ENCODE data around the gene RARA. TPM values are rescaled to one million over a fixed set of nuclear protein-coding genes. Genes with fewer than 3 reads are reported as not detected.
"Not testable (repeated sequence)": the region's sequence is repeated elsewhere in the genome, so short reads cannot be mapped to it uniquely, and the experiment has no call there.

The RARA gene
- total RNA-seq, 4 donors from 2014 or later: 26.2 to 53.5 (median 52.2) TPM

GRCh38 chr17:40295488-40296436, 13.2 kb upstream of the RARA start:
- no peak for DNase-seq (ENCODE audit: extremely low spot score)
- H3K36me3 ChIP-seq: no peaks in the 10 kb centered on the region
- H3K27ac ChIP-seq (replicated peaks in 1 of 4): no peak overlapping the region
- 81% methylated on average over 5 of the region's 5 CpGs for WGBS
- intact Hi-C loops (cut with DNase I): no loop called here
- peaks cover 28 to 37% (median 33%) of the 10 kb centered on the region in 4 donors for H3K4me1 ChIP-seq
- TF ChIP-seq EP300 (IDR thresholded peaks at IDR 0.05): no peak
- TF ChIP-seq POLR2AphosphoS5 (IDR thresholded peaks at IDR 0.05): no peak
- no peak for TF ChIP-seq CTCF (IDR thresholded peaks at IDR 0.05)
- TF ChIP-seq POLR2A (IDR thresholded peaks at IDR 0.05; ENCODE audit: low read depth): no peak
- no peak overlapping the region for H3K4me3 ChIP-seq
- H3K9me3 ChIP-seq: no peaks in the 10 kb centered on the region
- H3K27me3 ChIP-seq: no peaks in the 10 kb centered on the region

- no peak for TF ChIP-seq POLR2AphosphoS5 (IDR thresholded peaks at IDR 0.05)
- Histone ChIP-seq H3K4me3 (no peak overlapping the region), H3K27ac (replicated peaks in 1 of 4) (no peak overlapping the region), H3K27me3 (no peaks in the 10 kb centered on the region), H3K9me3 (no peaks in the 10 kb centered on the region), H3K4me1 (peaks cover 23 to 34% (median 29%) of the 10 kb centered on the region in 4 donors), H3K36me3 (no peaks in the 10 kb centered on the region)
- 83% methylated on average over 2 of the region's 2 CpGs for WGBS
- intact Hi-C loops (cut with DNase I): no loop called here
- DNase-seq (ENCODE audit: extremely low spot score): no peak
These were observed 11.5 kb upstream of the RARA start for GRCh38 chr17:40297511-40297910.

- no peak overlapping the region for H3K4me3 ChIP-seq
- no peaks in the 10 kb centered on the region for H3K9me3 ChIP-seq
- TF ChIP-seq EP300 (IDR thresholded peaks at IDR 0.05) (no peak), POLR2A (IDR thresholded peaks at IDR 0.05; ENCODE audit: low read depth) (no peak), POLR2AphosphoS5 (IDR thresholded peaks at IDR 0.05) (no peak), CTCF (IDR thresholded peaks at IDR 0.05) (no peak)
- intact Hi-C loops (cut with DNase I): no loop called here
- H3K36me3 ChIP-seq: no peaks in the 10 kb centered on the region
- no peaks in the 10 kb centered on the region for H3K27me3 ChIP-seq
- peak overlapping the region; percentile 3 to 58 (median 21) for H3K27ac ChIP-seq (replicated peaks in 1 of 4)
- 40% methylated on average over 3 of the region's 3 CpGs for WGBS
- DNase-seq (ENCODE audit: extremely low spot score): no peak
- peaks cover 32 to 36% (median 34%) of the 10 kb centered on the region in 4 donors for H3K4me1 ChIP-seq
These were observed 10.3 kb upstream of the RARA start for GRCh38 chr17:40298726-40299125.

GRCh38 chr17:40299159-40299757, 9.7 kb upstream of the RARA start:
- intact Hi-C loops (cut with DNase I); H3K27me3 ChIP-seq; DNase-seq (ENCODE audit: extremely low spot score); H3K9me3 ChIP-seq; H3K36me3 ChIP-seq; H3K4me3 ChIP-seq: not testable (repeated sequence)
- Histone ChIP-seq H3K27ac (replicated peaks in 1 of 4) (peak overlapping the region in 3 of 4 donors; percentile 24 to 58 (median 36)), H3K4me1 (peaks cover 35 to 41% (median 36%) of the 10 kb centered on the region in 4 donors)
- WGBS: 74% methylated on average over 7 of the region's 7 CpGs

GRCh38 chr17:40301315-40301714, 7.7 kb upstream of the RARA start:
- DNase-seq (ENCODE audit: extremely low spot score): no peak
- 62% methylated on average over 4 of the region's 4 CpGs for WGBS
- H3K4me1 ChIP-seq: peaks cover 41 to 51% (median 45%) of the 10 kb centered on the region in 4 donors
- H3K9me3 ChIP-seq: no peaks in the 10 kb centered on the region
- intact Hi-C loops (cut with DNase I): loop anchor here (5.0 to 10.0 kb wide), 2 partner anchors 113 to 236 kb away; partner anchors contain the start of gene TOP2A
- no peak overlapping the region for H3K27ac ChIP-seq (replicated peaks in 1 of 4)
- no peaks in the 10 kb centered on the region for H3K27me3 ChIP-seq
- no peak overlapping the region for H3K4me3 ChIP-seq
- TF ChIP-seq POLR2AphosphoS5 (IDR thresholded peaks at IDR 0.05) (no peak), CTCF (IDR thresholded peaks at IDR 0.05) (no peak), POLR2A (IDR thresholded peaks at IDR 0.05; ENCODE audit: low read depth) (no peak), EP300 (IDR thresholded peaks at IDR 0.05) (no peak)
- no peaks in the 10 kb centered on the region for H3K36me3 ChIP-seq
